KMS-11 (cell line): Measurements from ENCODE around the gene NIPAL3.

Experiments
- H2AFZ ChIP-seq: fragments of 200-600 bp; sonication (generic); 2 replicates; pipeline ENCODE4 v1.6.1; 2016; ENCODE audit warnings: antibody characterized with exemption, mixed run types, low read depth
- H3K27ac ChIP-seq: fragments of 200-600 bp; sonication (generic); 2 replicates; pipeline ENCODE4 v1.6.1; 2016; ENCODE audit warnings: mild to moderate bottlenecking, mixed run types
- H3K27me3 ChIP-seq: fragments of 200-600 bp; sonication (generic); 2 replicates; pipeline ENCODE4 v1.6.1; 2017; ENCODE audit warnings: mild to moderate bottlenecking, low read depth, mixed run types, moderate library complexity; ENCODE audit not compliant: insufficient read depth
- H3K36me3 ChIP-seq: fragments of 200-600 bp; sonication (generic); 2 replicates; pipeline ENCODE4 v1.6.1; 2017; ENCODE audit warnings: mild to moderate bottlenecking, mixed run types; ENCODE audit not compliant: insufficient read depth
- H3K4me1 ChIP-seq: fragments of 200-600 bp; sonication (generic); 2 replicates; pipeline ENCODE4 v1.6.1; 2016; ENCODE audit warnings: mild to moderate bottlenecking, low read depth, mixed run types; ENCODE audit not compliant: poor library complexity, severe bottlenecking
- H3K4me2 ChIP-seq: fragments of 200-600 bp; sonication (generic); 2 replicates; pipeline ENCODE4 v1.7.0; 2016; ENCODE audit warnings: mild to moderate bottlenecking, mixed run types
- H3K4me3 ChIP-seq: fragments of 200-600 bp; sonication (generic); IDR thresholded peaks from 2 replicates; pipeline ENCODE4 v1.6.1; 2017; ENCODE audit warnings: low read depth, low read length, mixed read lengths; ENCODE audit not compliant: insufficient read depth
- H3K79me2 ChIP-seq: fragments of 200-600 bp; sonication (generic); 2 replicates; pipeline ENCODE4 v1.6.1; 2016; ENCODE audit warnings: low read depth, mixed run types; ENCODE audit not compliant: insufficient read depth
- H3K9ac ChIP-seq: fragments of 200-600 bp; sonication (generic); 2 replicates; pipeline ENCODE4 v1.6.1; 2016; ENCODE audit warnings: mild to moderate bottlenecking, mixed run types
- H4K20me1 ChIP-seq: fragments of 200-600 bp; sonication (generic); 2 replicates; pipeline ENCODE4 v1.6.1; 2016; ENCODE audit warnings: mild to moderate bottlenecking, mixed run types; ENCODE audit not compliant: insufficient read depth
- CTCF ChIP-seq: fragments of 200-600 bp; sonication (generic); conservative IDR thresholded peaks from 2 replicates; pipeline ENCODE4 v1.6.1; 2017; ENCODE audit warnings: low read depth, mild to moderate bottlenecking, antibody characterized with exemption, low read length, moderate library complexity, mixed read lengths

Gene NIPAL3

DNA sequence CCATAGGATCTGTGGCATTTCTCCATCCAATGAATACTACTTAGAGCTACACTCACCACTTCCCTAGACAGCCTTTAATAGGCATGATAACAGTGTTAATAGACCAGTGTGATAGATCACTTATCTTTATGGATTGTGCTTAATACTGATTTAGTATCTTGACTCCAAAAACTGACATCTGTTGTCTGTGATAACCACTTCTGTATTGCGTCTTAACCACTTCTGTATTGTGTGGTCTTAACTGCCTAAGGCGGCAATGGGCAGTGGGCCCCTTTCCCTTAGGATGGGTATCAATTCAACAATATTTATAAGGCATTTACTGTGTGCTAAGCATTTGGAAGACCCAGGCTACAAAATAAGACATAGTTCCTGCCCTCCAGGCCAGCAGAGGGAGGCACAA lies 55.0 kb downstream of the NIPAL3 start:
- no peak overlapping the region for H3K27ac ChIP-seq
- H3K9ac ChIP-seq: no peak overlapping the region
- H3K36me3 ChIP-seq: no peaks in the 10 kb centered on the region
- no peak overlapping the region for H2AFZ ChIP-seq
- H3K27me3 ChIP-seq: no peaks in the 10 kb centered on the region
- H3K4me1 ChIP-seq: no peaks in the 10 kb centered on the region
- H3K4me2 ChIP-seq: no peak overlapping the region
- H4K20me1 ChIP-seq: no peaks in the 10 kb centered on the region
- no peaks in the 10 kb centered on the region for H3K79me2 ChIP-seq
- no peak overlapping the region for H3K4me3 ChIP-seq
- TF ChIP-seq CTCF: no peak

GRCh38 chr1:24472527-24473251 lies 57.1 kb downstream of the NIPAL3 start:
- Histone ChIP-seq H2AFZ (no peak overlapping the region), H3K4me3 (no peak overlapping the region), H3K4me1 (no peaks in the 10 kb centered on the region), H3K4me2 (no peak overlapping the region), H3K27ac (no peak overlapping the region), H3K36me3 (no peaks in the 10 kb centered on the region), H3K79me2 (no peaks in the 10 kb centered on the region), H3K27me3 (no peaks in the 10 kb centered on the region), H4K20me1 (no peaks in the 10 kb centered on the region), H3K9ac (no peak overlapping the region)
- no peak for TF ChIP-seq CTCF

- no peaks in the 10 kb centered on the region for H3K79me2 ChIP-seq
- H3K36me3 ChIP-seq: no peaks in the 10 kb centered on the region
- no peak for TF ChIP-seq CTCF
- no peak overlapping the region for H3K27ac ChIP-seq
- H3K9ac ChIP-seq: no peak overlapping the region
- H4K20me1 ChIP-seq: no peaks in the 10 kb centered on the region
- H3K27me3 ChIP-seq: no peaks in the 10 kb centered on the region
- no peaks in the 10 kb centered on the region for H3K4me1 ChIP-seq
- no peak overlapping the region for H3K4me2 ChIP-seq
- no peak overlapping the region for H2AFZ ChIP-seq
- H3K4me3 ChIP-seq: no peak overlapping the region
These were observed 58.6 kb downstream of the NIPAL3 start for GRCh38 chr1:24474193-24474592.

- no peaks in the 10 kb centered on the region for H3K4me1 ChIP-seq
- H2AFZ ChIP-seq: no peak overlapping the region
- H3K27ac ChIP-seq: no peak overlapping the region
- H4K20me1 ChIP-seq: no peaks in the 10 kb centered on the region
- no peak overlapping the region for H3K4me2 ChIP-seq
- no peaks in the 10 kb centered on the region for H3K36me3 ChIP-seq
- no peaks in the 10 kb centered on the region for H3K79me2 ChIP-seq
- TF ChIP-seq CTCF: no peak
- H3K9ac ChIP-seq: no peak overlapping the region
- H3K4me3 ChIP-seq: no peak overlapping the region
- no peaks in the 10 kb centered on the region for H3K27me3 ChIP-seq
These were observed 60.1 kb downstream of the NIPAL3 start for GRCh38 chr1:24475700-24476099.
